Measurements from ENCODE around the gene TSPAN33.

TSPAN33 gene

GRCh38 chr7:129122078-129122750 lies 22.3 kb upstream of the TSPAN33 start:
- no peak for DNase-seq (ENCODE audit: low spot score)
- POLR2A ChIA-PET (ENCODE audit: low non-redundant PET): no interaction called here
- CTCF ChIA-PET: interaction anchor here (0.5 to 0.8 kb wide), 3 partner anchors 9 to 140 kb away, joined by 3 to 7 read pairs (median 5); no protein-coding TSS in a partner anchor
- no peak overlapping the region for H3K27ac ChIP-seq
- no peak for TF ChIP-seq CTCF (conservative IDR thresholded peaks at IDR 0.05; ENCODE audit: low read depth)

- no peak for DNase-seq (ENCODE audit: low spot score)
- ChIA-PET POLR2A (ENCODE audit: low non-redundant PET) (no interaction called here), CTCF (interaction anchor here (0.5 to 0.8 kb wide), 2 partner anchors 9 to 140 kb away, joined by 5 to 7 read pairs; no protein-coding TSS in a partner anchor)
- no peak overlapping the region for H3K27ac ChIP-seq
- TF ChIP-seq CTCF (conservative IDR thresholded peaks at IDR 0.05; ENCODE audit: low read depth): no peak
Observed at GRCh38 chr7:129122751-129123509, 21.6 kb upstream of the TSPAN33 start.

GRCh38 chr7:129123510-129123857 lies 21.0 kb upstream of the TSPAN33 start:
- no peak overlapping the region for H3K27ac ChIP-seq
- no peak for TF ChIP-seq CTCF (conservative IDR thresholded peaks at IDR 0.05; ENCODE audit: low read depth)
- POLR2A ChIA-PET (ENCODE audit: low non-redundant PET): no interaction called here
- CTCF ChIA-PET: no interaction called here
- no peak for DNase-seq (ENCODE audit: low spot score)

GRCh38 chr7:129126314-129126713 lies 18.2 kb upstream of the TSPAN33 start:
- CTCF ChIA-PET: no interaction called here
- POLR2A ChIA-PET (ENCODE audit: low non-redundant PET): no interaction called here

GRCh38 chr7:129127154-129127553 lies 17.4 kb upstream of the TSPAN33 start:
- POLR2A ChIA-PET (ENCODE audit: low non-redundant PET): no interaction called here
- DNase-seq (ENCODE audit: low spot score): no peak
- TF ChIP-seq CTCF (conservative IDR thresholded peaks at IDR 0.05; ENCODE audit: low read depth): no peak
- CTCF ChIA-PET: no interaction called here
- no peak overlapping the region for H3K27ac ChIP-seq

More at GRCh38 chr7:129126314-129126713, 18.2 kb upstream of the TSPAN33 start:
- no peak for DNase-seq (ENCODE audit: low spot score)
- TF ChIP-seq CTCF (conservative IDR thresholded peaks at IDR 0.05; ENCODE audit: low read depth): no peak
- no peak overlapping the region for H3K27ac ChIP-seq

- POLR2A ChIA-PET (ENCODE audit: low non-redundant PET): no interaction called here
- no peak for DNase-seq (ENCODE audit: low spot score)
- no peak overlapping the region for H3K27ac ChIP-seq
- no peak for TF ChIP-seq CTCF (conservative IDR thresholded peaks at IDR 0.05; ENCODE audit: low read depth)
- CTCF ChIA-PET: no interaction called here
Observed at GRCh38 chr7:129127601-129128000, 16.9 kb upstream of the TSPAN33 start.
